ENCODE results near the gene ZNF618. TPM values are rescaled to one million over a fixed set of nuclear protein-coding genes. Genes with fewer than 3 reads are reported as not detected.

ZNF618 gene
- total RNA-seq, 2 experiments from 2014 or later: 0.22 to 0.27 TPM

DNA sequence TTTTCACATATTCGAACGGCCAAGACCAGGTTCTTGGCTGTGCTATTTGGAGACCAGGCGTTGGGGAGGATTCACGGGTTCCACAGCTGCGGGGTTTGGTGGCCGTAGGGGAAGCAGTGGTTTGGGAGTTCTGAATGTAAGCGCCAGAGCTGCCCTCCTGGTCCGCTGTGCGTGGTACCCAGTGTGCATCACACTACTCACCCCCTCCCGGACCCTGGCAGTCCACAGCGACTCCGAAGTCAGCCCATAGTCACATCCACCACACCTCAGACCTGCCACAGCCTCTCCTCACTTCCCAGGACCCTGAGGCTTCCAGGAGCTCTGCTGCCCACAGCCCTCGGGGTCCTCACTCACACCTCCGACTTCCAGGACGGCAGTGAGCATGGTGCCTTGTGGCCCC lies 175.2 kb downstream of the ZNF618 start:
- DNase-seq (no peak), ATAC-seq (no peak)
- CTCF ChIA-PET: interaction anchor here (1.4 kb wide), 1 partner anchor 243 kb away, joined by 4 read pairs; no protein-coding TSS in a partner anchor
- TF ChIP-seq, protein P1, sequence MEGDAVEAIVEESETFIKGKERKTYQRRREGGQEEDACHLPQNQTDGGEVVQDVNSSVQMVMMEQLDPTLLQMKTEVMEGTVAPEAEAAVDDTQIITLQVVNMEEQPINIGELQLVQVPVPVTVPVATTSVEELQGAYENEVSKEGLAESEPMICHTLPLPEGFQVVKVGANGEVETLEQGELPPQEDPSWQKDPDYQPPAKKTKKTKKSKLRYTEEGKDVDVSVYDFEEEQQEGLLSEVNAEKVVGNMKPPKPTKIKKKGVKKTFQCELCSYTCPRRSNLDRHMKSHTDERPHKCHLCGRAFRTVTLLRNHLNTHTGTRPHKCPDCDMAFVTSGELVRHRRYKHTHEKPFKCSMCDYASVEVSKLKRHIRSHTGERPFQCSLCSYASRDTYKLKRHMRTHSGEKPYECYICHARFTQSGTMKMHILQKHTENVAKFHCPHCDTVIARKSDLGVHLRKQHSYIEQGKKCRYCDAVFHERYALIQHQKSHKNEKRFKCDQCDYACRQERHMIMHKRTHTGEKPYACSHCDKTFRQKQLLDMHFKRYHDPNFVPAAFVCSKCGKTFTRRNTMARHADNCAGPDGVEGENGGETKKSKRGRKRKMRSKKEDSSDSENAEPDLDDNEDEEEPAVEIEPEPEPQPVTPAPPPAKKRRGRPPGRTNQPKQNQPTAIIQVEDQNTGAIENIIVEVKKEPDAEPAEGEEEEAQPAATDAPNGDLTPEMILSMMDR (IDR thresholded peaks at IDR 0.05): no peak
- H3K27me3 Mint-ChIP-seq: no peaks in the 10 kb centered on the region
- H3K4me3 Mint-ChIP-seq: no peak overlapping the region
- no peaks in the 10 kb centered on the region for H3K9me3 Mint-ChIP-seq
- H3K27ac Mint-ChIP-seq: no peak overlapping the region
- H3K36me3 Mint-ChIP-seq (ENCODE audit: low read depth): no peaks in the 10 kb centered on the region
- H3K4me1 Mint-ChIP-seq (ENCODE audit: low read depth): no peaks in the 10 kb centered on the region
- POLR2A ChIA-PET: no interaction called here
- intact Hi-C loops (cut with micrococcal nuclease): no loop called here

- intact Hi-C loops (cut with micrococcal nuclease): no loop called here
- no peak overlapping the region for H3K4me3 Mint-ChIP-seq
- no peaks in the 10 kb centered on the region for H3K4me1 Mint-ChIP-seq (ENCODE audit: low read depth)
- no peak overlapping the region for H3K27ac Mint-ChIP-seq
- POLR2A ChIA-PET: no interaction called here
- no peaks in the 10 kb centered on the region for H3K9me3 Mint-ChIP-seq
- H3K27me3 Mint-ChIP-seq: no peaks in the 10 kb centered on the region
- ATAC-seq (no peak), DNase-seq (no peak)
- TF ChIP-seq, protein P1 (IDR thresholded peaks at IDR 0.05): no peak
- CTCF ChIA-PET: interaction anchor here (1.4 kb wide), 1 partner anchor 244 kb away, joined by 4 read pairs; no protein-coding TSS in a partner anchor
- no peaks in the 10 kb centered on the region for H3K36me3 Mint-ChIP-seq (ENCODE audit: low read depth)
Measured at GRCh38 chr9:114051706-114052105, 175.6 kb downstream of the ZNF618 start.

DNA sequence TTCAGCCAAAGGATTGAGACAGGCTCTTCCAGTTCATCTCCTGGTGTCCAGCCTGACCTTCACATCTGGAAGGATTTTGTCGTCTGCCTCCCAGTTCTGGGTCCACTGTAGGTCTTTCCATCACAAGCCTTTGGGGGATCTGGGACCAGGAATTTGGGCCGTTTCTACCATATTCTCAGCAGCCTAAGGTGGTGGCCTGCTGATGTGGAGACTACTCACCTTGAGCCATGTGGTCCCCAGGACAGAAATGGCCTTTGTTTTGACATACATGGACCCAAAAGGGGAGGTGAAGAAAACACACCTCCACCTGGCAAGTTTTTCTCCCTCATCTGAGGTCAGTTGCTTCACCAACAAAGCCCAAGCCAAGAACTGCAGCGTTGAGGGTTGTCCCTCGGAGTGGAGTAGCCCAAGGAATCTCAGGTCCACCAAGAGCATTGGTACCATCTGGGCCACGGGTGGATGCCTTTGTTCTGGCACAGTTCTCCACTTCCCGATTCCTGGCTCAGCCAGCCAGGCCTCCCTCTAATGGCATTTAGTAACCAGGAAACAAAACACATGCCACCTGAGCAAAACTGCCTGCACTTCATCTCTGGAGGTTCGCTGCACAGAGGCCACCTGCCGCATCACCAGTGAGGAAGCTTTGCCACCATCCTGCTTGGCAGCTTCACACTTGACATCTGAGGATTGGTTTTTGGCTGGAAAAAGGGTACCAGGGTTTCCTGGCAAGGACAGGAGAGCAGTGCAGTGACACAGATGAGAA lies 177.3 kb downstream of the ZNF618 start:
- Mint-ChIP-seq H3K4me3 (no peak overlapping the region), H3K27ac (no peak overlapping the region), H3K36me3 (ENCODE audit: low read depth) (no peaks in the 10 kb centered on the region), H3K4me1 (ENCODE audit: low read depth) (no peaks in the 10 kb centered on the region), H3K27me3 (no peaks in the 10 kb centered on the region), H3K9me3 (no peaks in the 10 kb centered on the region)
- ATAC-seq (no peak), DNase-seq (no peak)
- CTCF ChIA-PET: interaction anchor here (1.2 kb wide), 1 partner anchor 238 kb away, joined by 3 read pairs; no protein-coding TSS in a partner anchor
- POLR2A ChIA-PET: interaction anchor here (0.6 kb wide), 1 partner anchor 1184 kb away, joined by 3 read pairs; no protein-coding TSS in a partner anchor
- TF ChIP-seq, protein P1 (IDR thresholded peaks at IDR 0.05): no peak
- intact Hi-C loops (cut with micrococcal nuclease): no loop called here

- CTCF ChIA-PET: interaction anchor here (1.2 kb wide), 1 partner anchor 237 kb away, joined by 3 read pairs; no protein-coding TSS in a partner anchor
- no peaks in the 10 kb centered on the region for H3K27me3 Mint-ChIP-seq
- POLR2A ChIA-PET: interaction anchor here (0.6 kb wide), 1 partner anchor 1183 kb away, joined by 3 read pairs; no protein-coding TSS in a partner anchor
- no peaks in the 10 kb centered on the region for H3K9me3 Mint-ChIP-seq
- no peak for DNase-seq
- intact Hi-C loops (cut with micrococcal nuclease): no loop called here
- no peaks in the 10 kb centered on the region for H3K36me3 Mint-ChIP-seq (ENCODE audit: low read depth)
- ATAC-seq: no peak
- TF ChIP-seq, protein P1 (IDR thresholded peaks at IDR 0.05): no peak
- no peaks in the 10 kb centered on the region for H3K4me1 Mint-ChIP-seq (ENCODE audit: low read depth)
- H3K27ac Mint-ChIP-seq: no peak overlapping the region
- H3K4me3 Mint-ChIP-seq: no peak overlapping the region
Measured at GRCh38 chr9:114054191-114054690, 178.1 kb downstream of the ZNF618 start.

GRCh38 chr9:114055061-114055460 lies 179.0 kb downstream of the ZNF618 start:
- H3K9me3 Mint-ChIP-seq: no peaks in the 10 kb centered on the region
- CTCF ChIA-PET: no interaction called here
- intact Hi-C loops (cut with micrococcal nuclease): no loop called here
- DNase-seq (no peak), ATAC-seq (no peak)
- H3K27ac Mint-ChIP-seq: no peak overlapping the region
- TF ChIP-seq, protein P1 (IDR thresholded peaks at IDR 0.05): no peak
- POLR2A ChIA-PET: no interaction called here
- H3K27me3 Mint-ChIP-seq: no peaks in the 10 kb centered on the region
- H3K4me3 Mint-ChIP-seq: no peak overlapping the region
- H3K4me1 Mint-ChIP-seq (ENCODE audit: low read depth): no peaks in the 10 kb centered on the region
- H3K36me3 Mint-ChIP-seq (ENCODE audit: low read depth): no peaks in the 10 kb centered on the region
